Measurements from ENCODE around the gene ERFE.

GRCh38 chr2:238180554-238180953 is 21.8 kb downstream of the ERFE start:
- no peak for TF ChIP-seq CTCF (IDR thresholded peaks at IDR 0.05; ENCODE audit: insufficient read depth, low read length, poor library complexity, severe bottlenecking)
- no peak for TF ChIP-seq EZH2phosphoT487 (conservative IDR thresholded peaks at IDR 0.05; ENCODE audit: low read length)
